Right lung (tissue), 10 donors: ENCODE measurements around the gene TMED3. TPM values are rescaled to one million over a fixed set of nuclear protein-coding genes. Genes with fewer than 3 reads are reported as not detected.

Experiments
- DNase-seq, 2 donors: peaks; one replicate each; pipeline ENCODE4 v3.0.0-alpha.2; 2013
- long read RNA-seq, 8 donors: transcript quantifications; one replicate each; lab custom pipeline, GENCODE V29; 2026
- polyA plus RNA-seq, 5 donors: library from polyadenylated mRNA; unstranded; fragments of 120-200 nt; gene quantifications; one replicate each; pipeline versions ENCODE4 v1.2.1 to v1.2.3, GENCODE V29; 2013; ENCODE audit warnings: inconsistent platforms in 1 of 5, low replicate concordance in 1 of 5; ENCODE audit not compliant: insufficient read length in 5 of 5, insufficient read depth in 1 of 5

The TMED3 gene
- 10 to 100 TPM; 50.2 to 69.0 (median 58.9) TPM for polyA plus RNA-seq
- long read RNA-seq, donor 1, transcript TMED3-201 (3 exons, 1,475 nt) = major isoform, 57 of 107 reads
- long read RNA-seq, donor 1, partial matches to known transcripts = 49 of 107 reads
- long read RNA-seq, donor 1, other reads (novel, unspliced or antisense) = 0 of 107 reads
- long read RNA-seq, donor 2, transcript TMED3-201 (3 exons, 1,475 nt) = major isoform, 26 of 27 reads
- long read RNA-seq, donor 2, partial matches to known transcripts = 0 of 27 reads
- long read RNA-seq, donor 2, other reads (novel, unspliced or antisense) = 0 of 27 reads
- long read RNA-seq, donor 3, transcript TMED3-201 (3 exons, 1,475 nt) = major isoform, 27 of 27 reads
- long read RNA-seq, donor 3, partial matches to known transcripts = 0 of 27 reads
- long read RNA-seq, donor 3, other reads (novel, unspliced or antisense) = 0 of 27 reads
- long read RNA-seq, donor 4, transcript TMED3-201 (3 exons, 1,475 nt) = major isoform, 13 of 29 reads
- long read RNA-seq, donor 4, partial matches to known transcripts = 16 of 29 reads
- long read RNA-seq, donor 4, other reads (novel, unspliced or antisense) = 0 of 29 reads
- long read RNA-seq, donor 5, transcript TMED3-201 (3 exons, 1,475 nt) = major isoform, 51 of 71 reads
- long read RNA-seq, donor 5, partial matches to known transcripts = 18 of 71 reads
- long read RNA-seq, donor 5, other reads (novel, unspliced or antisense) = 0 of 71 reads
- long read RNA-seq, donor 6, transcript TMED3-201 (3 exons, 1,475 nt) = major isoform, 35 of 38 reads
- long read RNA-seq, donor 6, partial matches to known transcripts = 0 of 38 reads
- long read RNA-seq, donor 6, other reads (novel, unspliced or antisense) = 0 of 38 reads
- long read RNA-seq, donor 7, transcript TMED3-201 (3 exons, 1,475 nt) = major isoform, 23 of 28 reads
- long read RNA-seq, donor 7, partial matches to known transcripts = 5 of 28 reads
- long read RNA-seq, donor 7, other reads (novel, unspliced or antisense) = 0 of 28 reads
- long read RNA-seq, donor 8, transcript TMED3-201 (3 exons, 1,475 nt) = major isoform, 15 of 22 reads
- long read RNA-seq, donor 8, partial matches to known transcripts = 7 of 22 reads
- long read RNA-seq, donor 8, other reads (novel, unspliced or antisense) = 0 of 22 reads

DNA sequence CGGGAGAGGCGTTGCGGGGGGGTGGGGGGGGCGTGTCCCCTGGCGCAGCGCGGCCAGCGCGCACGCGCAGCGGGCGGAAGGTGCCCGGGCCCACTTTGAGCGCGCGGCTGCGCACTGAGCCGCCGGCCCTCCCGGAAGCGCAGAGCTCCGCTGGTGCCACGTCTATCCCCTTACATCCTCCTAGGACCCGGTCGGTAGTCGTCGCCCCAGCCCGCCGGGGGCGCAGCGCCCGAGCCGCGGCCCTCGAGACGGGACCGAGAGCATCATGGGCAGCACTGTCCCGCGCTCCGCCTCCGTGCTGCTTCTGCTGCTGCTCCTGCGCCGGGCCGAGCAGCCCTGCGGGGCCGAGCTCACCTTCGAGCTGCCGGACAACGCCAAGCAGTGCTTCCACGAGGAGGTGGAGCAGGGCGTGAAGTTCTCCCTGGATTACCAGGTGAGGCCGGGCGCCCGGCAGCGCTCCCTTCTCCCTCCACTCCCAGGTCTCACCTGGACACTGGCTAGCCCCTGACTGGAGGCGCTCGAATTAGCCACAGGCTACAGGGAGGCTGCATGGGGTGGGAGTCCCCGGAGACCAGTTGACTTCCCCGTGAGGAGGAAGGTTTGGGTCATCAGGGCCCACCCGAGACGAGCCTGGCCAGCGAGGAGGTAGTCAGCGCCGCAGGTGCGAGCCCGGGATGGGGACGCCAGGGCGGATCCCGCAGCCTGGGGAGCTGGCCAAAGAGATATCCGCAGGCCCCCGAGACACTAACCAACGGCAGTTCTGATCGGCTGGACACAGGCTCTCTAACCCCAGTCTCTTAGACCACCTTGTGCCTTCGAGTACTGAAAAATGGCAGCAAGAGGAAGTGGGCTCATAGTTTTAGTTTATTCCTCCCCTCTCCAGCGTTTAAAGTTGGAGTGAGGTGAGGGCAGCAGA, at the start of gene TMED3:
TMED3 (plus strand) TSS at position 128 of the 916 bp plus-strand sequence; CDS start at position 266, 138 bp downstream.
- DNase-seq = peak; percentile 79 to 84

DNA sequence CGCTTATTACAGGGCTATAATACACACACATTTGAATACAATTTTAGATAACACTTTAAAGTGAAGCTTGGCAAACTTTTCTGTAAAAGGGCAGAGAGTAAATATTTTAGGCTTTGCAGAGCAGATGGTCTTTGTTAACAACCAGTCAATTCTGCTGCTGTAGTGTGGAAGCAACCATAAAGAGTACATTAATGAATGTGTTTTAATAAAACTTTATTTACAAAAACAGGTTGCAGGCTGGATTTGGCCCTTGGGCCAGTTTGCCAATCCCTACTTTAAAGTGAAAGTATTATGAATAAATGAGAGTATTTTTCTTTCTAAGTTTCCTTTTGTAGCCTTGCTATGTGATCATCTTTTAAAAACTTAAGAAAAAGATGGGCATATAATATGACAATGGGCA, 49.1 kb upstream of the TMED3 start:
- no peak for DNase-seq

DNA sequence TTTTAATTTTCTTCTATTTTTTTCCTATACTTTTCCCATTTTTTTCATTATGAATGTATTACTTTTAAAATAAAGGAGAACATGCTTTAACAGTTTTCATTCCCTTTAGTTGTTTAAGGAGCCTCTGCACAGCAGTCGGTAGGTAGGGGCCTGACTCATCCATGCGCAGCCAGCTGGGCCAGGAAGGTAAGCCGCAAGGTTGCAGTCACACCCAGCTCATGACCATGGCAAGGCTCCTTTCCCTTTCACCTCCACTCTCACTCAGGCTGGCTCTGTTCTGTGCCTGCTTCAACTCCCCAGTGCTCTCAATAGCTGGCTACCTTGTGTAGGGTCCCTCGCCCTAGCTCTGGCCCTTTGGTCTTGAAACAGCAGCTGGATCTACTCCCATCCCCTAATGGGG, 45.7 kb upstream of the TMED3 start:
- DNase-seq = no peak

DNA sequence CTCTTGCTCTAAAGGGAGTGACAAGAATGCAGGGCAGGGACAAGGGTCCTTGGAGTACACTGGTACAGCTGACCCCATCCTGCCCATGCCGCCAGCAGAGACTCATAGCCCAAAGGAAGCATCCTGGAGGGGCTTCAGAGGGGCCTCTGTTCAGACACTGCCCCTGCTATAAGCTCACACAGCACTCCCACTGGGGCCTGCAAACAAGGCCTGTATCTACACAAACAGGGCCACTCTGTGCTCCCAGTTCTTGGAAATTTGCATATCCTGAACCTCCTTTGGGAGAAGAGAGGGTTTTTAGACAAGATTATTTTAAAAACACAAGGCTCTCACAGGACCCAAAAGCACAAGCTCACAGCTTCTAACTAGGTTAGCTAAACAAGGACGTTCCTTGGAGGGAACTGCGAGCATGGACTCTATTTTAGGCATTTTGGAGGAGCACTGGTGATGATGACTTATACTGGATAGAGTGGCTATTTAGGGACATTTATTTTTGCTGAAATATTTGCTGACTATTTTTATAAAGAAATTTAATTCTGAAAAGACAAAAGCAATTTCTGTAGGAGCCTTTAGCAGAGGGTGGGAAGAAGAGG, 44.8 kb upstream of the TMED3 start:
- no peak for DNase-seq

DNA sequence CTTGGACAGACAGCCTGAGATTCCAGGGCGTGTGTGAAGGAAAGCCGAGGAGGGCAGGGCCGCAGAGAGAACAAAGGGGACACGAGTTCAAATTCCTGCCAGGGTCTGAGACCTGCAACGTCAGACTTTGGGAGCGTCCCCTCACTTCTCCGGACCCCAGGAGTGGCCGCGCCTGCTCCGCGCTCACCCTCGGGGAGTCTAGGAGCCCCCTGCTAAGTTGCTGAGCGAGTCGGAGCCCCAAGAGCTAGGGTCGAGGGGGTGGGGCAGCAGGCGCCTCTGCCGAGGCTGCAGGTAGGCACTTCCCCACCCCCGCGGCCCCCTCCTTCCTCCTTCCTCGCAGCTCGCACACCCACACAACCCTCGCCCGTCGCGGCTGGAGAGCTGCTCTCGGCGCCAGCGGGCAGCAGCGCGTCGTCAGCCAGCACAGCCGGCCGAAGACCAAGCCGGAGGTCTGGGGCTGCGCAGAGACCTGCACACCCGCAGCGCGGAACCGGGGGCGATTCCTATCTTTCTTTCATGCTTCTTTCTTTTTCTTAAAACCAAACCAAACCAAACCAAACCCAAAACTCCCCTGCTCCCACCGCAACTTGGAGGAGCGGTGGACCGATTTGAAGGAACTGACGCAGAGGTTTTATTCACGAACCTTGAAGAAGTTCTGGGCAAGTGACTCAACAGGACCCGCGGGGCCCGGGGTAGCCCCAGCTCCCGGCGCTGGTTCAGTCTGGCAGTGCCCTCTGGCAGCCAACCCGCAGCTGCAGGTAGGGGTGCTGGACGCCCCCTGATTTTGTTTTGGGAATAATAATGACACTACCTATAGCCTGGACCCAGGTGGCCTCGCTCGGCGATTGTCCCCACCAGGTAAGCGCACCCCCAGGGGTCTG, 28.3 kb upstream of the TMED3 start, which contains the start of gene ANKRD34C:
ANKRD34C (plus strand) TSS at position 352 of the 881 bp plus-strand sequence. CDS start 10,563 bp downstream, outside the sequence.
- no peak for DNase-seq

DNA sequence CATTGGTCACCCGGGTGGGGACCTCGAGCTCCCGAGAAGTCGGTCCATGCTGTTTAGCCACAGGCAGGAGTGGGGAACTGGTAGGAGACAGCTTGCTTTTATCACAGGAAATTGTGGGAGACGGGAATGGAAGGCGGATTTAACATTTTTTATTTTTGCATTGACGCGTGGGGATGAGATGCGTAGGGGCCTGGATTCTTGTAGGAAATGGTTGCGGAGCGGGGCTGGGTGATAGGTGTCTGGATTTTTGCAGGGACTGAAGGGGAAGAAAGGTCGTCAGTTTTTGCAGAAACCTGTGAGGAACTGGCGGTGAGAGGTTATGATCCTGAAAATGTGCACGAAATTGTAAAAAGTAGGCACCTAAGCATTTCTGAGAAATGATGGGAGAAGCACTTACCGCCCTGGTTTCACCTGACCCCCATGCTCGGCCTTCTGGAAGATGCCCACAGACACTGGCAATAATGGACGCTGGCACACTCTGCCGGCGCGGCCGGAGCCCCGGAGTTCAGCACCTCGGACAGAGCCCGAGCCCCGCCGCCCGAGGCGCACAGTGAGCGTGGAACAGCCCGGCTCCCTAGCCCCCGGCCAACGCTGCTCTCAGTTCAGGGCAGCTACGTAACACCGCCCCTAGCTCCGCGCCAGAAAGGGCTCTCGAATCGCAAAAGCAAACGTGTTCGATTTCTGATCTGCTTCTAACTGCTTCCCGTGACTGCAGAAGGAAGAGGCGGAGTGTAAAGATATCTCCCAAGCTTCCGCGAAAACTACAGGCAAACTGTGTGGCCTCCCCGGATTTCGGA, 27.5 kb upstream of the TMED3 start:
- peak; percentile 30 to 38 for DNase-seq

DNA sequence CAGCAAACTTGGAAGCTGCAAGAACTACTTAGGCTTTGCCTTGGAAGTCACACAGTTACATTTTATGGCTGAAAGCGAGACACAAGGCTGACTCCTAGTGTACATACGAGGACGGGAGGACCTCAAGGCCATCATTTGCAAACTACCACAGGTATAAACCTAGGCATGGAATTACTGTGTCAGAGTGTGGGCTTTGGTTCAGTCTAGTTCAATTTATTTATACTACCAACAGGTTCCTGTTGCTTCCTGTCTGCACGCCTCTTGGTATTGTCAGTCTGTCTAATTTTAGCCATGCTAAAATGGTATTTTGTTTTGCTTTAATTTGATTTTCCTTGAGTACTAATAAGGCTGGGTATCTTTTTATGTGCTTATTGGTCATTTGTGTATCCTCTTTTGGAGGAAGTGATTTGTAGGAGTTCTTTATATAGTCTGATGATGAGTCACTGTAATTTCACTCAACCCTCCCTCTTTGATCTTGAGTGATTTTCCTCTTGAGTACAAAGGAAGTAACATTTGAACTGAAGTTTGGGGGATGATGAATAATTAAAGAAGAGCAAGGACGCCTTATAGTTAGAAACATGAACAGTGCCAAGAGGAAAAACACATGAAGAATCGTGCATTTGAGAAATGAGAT, 20.2 kb upstream of the TMED3 start:
- DNase-seq = no peak

DNA sequence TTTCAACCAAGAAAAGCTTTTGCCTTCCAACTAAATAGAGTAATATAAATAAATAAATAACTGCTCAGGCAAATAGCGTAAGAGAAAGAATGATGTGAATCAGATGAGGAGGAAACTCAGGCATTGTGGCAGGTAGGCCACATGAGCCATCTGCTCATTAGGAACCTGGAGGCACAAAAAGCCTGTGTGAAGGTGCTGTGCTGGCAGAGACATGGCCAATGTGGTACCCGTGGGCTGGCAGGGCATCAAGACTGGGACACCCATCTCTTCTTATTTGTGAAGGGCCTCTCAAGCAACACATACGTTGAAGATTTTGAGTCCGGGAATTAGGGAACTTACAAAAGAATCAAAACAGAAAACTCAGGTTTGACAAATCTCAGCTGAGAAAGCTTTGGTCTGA, 18.9 kb upstream of the TMED3 start:
- no peak for DNase-seq

DNA sequence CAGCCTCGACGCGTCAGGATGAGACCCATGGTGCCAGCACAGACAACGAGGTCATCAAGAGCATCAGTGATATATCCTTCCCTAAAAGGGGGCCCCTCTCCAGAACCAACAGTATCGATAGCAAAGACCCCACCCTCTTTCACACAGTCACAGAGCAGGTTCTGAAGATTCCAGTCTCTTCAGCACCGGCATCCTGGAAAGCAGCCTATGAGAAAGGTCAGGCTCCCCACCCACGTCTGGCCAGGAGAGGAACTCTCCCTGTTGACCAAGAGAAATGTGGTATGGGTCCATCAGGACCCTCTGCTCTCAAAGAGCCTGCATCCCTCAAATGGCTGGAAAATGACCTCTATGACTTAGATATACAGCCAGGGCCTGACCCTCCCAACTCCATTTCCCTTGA, 16.8 kb upstream of the TMED3 start:
- no peak for DNase-seq

DNA sequence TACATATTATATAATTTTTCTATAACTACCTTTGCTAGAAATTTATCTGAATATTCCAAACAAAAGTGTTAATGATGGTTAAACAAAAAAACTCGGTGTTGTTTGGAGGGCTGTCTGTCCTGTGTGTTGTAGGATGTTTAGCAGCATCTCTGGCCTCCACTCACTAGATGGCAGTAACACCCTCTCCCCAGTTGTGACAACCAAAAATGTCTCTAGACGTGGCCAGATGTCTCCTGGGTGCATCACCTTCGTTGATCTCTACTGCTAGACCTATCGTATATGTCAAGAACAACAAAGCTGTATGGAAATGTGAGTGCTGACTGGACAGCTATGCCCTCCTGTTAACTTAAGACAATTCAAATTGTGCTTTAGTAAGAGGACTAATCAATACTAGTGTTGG, 14.3 kb upstream of the TMED3 start:
- DNase-seq = no peak

DNA sequence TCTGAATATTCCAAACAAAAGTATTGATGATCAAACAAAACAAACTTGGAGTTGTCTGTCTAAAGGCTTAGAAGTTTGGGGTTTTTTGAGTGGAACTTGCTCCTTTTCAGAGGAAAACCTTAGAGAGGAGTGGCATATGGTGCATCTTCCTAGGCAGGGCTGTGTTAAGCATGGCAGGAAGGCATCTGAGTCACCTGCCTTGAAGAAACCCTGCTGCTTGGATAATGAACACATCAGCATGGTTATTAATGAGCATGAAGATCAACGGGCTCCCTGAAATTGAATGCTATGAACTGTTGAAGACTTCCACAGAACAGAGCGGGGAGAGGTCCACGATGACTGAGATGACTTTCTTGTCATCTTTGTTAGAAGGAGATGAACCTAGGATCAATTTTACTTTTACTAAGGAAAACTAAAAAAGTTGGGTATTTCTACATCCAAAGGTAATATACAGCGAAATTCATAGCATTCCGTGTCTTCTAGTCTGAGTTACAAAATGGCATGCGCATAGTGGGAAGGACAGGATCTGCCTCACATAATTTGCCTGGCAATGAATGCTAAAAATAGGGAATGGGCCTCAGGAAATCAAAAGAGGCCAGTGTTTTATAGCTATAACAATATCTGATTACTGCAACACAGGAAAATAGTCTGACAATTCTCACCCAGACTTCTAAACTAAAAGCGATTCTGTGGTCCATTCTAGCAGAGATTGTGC, 11.6 kb upstream of the TMED3 start:
- DNase-seq = no peak

DNA sequence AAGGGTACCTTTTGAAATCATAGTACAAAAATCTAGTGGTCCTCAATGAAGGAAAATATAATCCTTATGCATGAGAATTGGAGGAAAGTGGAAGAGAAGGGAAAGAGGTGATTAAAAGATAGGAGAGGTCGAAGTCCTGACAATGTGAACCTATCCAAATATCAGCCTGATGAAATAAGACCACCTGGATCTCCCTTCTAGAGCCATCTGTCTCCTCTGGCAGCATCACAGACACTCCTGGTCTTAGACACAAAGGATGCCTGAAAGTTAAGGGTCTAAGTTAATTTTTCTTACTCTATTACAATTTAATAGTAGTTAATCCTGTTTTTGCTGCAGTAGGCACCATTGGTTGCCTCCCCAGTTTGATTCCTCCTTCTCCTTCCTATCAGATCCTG, 11.1 kb upstream of the TMED3 start:
- no peak for DNase-seq

DNA sequence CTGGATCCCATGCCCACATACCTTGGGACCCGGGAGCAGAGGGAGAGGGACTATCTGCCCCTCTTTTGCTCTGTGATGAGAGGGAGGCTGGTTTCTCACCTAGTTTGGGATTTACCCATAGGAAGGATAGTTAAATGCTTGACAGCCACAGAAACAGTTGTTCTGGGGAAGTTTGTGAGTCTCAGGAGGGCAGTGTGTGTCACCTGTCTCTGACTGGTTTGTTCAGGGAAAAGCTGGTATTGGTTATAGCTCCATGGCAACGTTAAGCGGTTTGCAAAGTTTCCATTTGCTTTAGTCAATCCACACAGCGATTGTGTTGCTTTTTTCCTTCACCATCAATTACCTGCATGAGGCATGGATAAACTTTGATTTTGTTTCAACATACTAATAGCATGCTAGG, 3.7 kb upstream of the TMED3 start:
- DNase-seq = no peak

DNA sequence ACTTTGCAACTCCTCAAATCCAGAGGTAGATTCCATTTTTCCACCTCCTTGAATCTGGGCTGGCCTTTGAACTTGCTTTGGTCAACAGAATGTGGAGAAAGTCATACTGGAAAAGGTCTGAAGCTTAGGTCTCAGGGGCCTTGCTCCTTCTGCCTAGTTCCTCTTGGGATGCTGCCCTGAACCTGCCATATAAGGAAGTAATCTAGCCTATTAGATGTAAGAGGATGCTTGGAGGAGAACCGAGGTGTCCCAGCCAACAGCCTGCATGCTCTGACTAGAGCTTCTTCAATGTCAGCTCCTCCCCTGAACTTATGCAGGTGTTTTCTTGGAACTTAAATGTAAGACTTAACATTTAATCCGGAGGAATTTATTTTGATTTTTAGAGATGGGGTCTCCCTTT, 2.0 kb upstream of the TMED3 start:
- DNase-seq = no peak

DNA sequence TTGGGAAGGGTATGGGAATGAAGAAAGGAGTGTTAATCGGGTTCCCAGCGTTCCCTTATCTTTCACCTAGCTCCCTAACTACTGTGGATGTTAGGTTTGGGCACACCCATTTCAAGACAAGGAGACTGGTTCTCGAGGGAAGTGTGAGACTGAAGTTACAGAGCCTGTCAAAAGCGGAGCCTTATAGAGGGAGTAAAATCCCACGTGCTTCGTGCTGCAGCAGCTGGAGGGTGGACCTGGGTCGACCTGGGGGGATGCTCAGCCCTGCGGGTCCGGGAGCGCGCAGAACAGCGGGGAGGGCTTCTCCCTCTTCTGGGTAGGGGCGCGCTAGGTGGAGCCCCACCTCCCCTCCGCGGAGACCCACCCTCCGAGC, 314 bp upstream of the TMED3 start:
- DNase-seq = peak in 1 of 2 donors; percentile 22

DNA sequence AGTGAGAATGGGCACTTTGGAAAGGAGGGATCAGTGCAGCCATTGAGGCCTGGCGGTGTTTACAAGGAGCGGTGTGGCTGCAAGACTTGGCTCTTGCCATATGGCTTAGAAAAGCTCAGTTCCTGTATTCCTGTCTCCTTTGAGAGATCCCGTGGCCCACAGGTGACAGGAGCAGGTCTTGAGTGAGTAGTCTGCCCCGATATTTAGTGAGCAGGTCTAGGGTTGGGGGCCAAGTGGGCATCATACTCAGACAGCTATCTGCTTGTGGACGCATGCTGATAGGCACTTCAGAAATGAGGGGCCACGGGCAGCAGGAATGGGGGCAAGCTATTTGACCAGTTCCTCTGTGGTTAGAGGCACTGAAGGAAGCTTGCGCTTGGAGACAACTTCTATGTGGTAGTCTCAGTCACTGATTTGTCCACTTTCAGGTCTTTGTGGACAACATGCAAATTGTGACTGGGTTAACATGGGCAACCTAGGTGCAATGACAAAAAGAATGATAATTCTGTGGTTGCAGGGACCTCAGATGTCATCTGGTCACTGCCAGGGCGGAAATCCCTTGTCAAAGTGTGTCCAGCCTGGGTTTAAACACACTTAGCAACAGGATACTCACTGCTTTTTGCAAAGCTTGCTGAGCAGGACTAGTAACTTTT, 1.1 kb downstream of the TMED3 start:
- no peak for DNase-seq

DNA sequence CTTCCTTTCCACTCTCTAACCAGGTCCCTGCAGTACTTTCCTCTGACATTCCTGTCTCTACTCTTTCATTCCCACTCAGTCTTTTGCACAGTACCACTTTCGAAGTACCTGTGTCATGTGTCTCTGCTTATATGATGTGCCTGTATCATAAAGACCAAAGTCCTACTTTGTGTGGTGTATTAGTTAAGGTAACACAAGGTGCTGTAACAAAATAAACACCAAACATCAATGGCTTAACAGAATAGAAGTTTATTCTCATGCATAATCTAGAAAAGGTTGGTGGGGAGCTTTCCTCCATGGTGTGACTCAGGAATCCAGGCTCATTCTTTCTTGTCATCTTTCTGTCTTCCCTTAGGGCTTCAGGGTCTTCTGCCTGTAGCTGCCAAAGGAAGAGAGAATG, 3.3 kb downstream of the TMED3 start:
- no peak for DNase-seq
